Keratinocyte (primary cell): ENCODE data around the gene HMGCR. TPM values are rescaled to one million over a fixed set of nuclear protein-coding genes. Genes with fewer than 3 reads are reported as not detected.

Source experiments
- DNase-seq: peaks from one replicate; pipeline ENCODE4 v3.0.0-alpha.2; 2011; ENCODE audit warnings: low read depth, missing footprints, low spot score
- FAIRE-seq: peaks from 2 replicates; lab custom pipeline; 2011; peaks lifted over from hg19 to GRCh38; lab: Jason Lieb, UNC
- H2AFZ ChIP-seq: 2 replicates; pipeline ENCODE4 v1.6.0; 2012; ENCODE audit warnings: low read length, control low read depth, inconsistent platforms; ENCODE audit not compliant: control insufficient read depth
- H3K27ac ChIP-seq: 2 replicates; pipeline ENCODE4 v1.5.1; 2011; ENCODE audit warnings: low read length; ENCODE audit not compliant: control insufficient read depth, insufficient read depth
- H3K27me3 ChIP-seq: 3 replicates; pipeline ENCODE4 v1.6.0; 2011; ENCODE audit warnings: low read length; ENCODE audit not compliant: control insufficient read depth, insufficient read depth; ENCODE audit errors: extremely low read depth
- H3K36me3 ChIP-seq, 2 experiments: 2 replicates in 1 of 2; 3 replicates in 1 of 2; pipeline ENCODE4 v1.5.1; 2011; ENCODE audit warnings: low read length in 2 of 2, mild to moderate bottlenecking in 1 of 2; ENCODE audit not compliant: control insufficient read depth in 2 of 2, insufficient read depth in 2 of 2; ENCODE audit errors: extremely low read depth in 1 of 2
- H3K4me1 ChIP-seq: 3 replicates; pipeline ENCODE4 v1.5.1; 2011; ENCODE audit warnings: low read length; ENCODE audit not compliant: control insufficient read depth, insufficient read depth; ENCODE audit errors: extremely low read depth
- H3K4me2 ChIP-seq: 3 replicates; pipeline ENCODE4 v1.6.0; 2011; ENCODE audit warnings: low read depth, low read length; ENCODE audit not compliant: control insufficient read depth, insufficient read depth; ENCODE audit errors: extremely low read depth
- H3K4me3 ChIP-seq, 3 experiments: fragments of 200-600 bp in 1 of 3; sonication (generic) in 1 of 3; 2 replicates in 2 of 3; 3 replicates in 1 of 3; pipeline ENCODE4 v1.5.1; 2011 to 2016; ENCODE audit warnings: low read length in 3 of 3, mild to moderate bottlenecking in 3 of 3, control low read depth in 2 of 3, inconsistent platforms in 1 of 3, low read depth in 1 of 3, mixed read lengths in 1 of 3, mixed run types in 1 of 3, moderate library complexity in 1 of 3; ENCODE audit not compliant: control insufficient read depth in 2 of 3, insufficient read depth in 2 of 3; ENCODE audit errors: extremely low read depth in 1 of 3
- H3K79me2 ChIP-seq: 2 replicates; pipeline ENCODE4 v1.6.0; 2012; ENCODE audit warnings: low read length; ENCODE audit not compliant: control insufficient read depth, insufficient read depth
- H3K9ac ChIP-seq: 3 replicates; pipeline ENCODE4 v1.6.0; 2011; ENCODE audit warnings: low read length; ENCODE audit not compliant: control insufficient read depth, insufficient read depth; ENCODE audit errors: extremely low read depth
- H3K9me1 ChIP-seq: 3 replicates; pipeline ENCODE4 v1.6.0; 2011; ENCODE audit warnings: low read length; ENCODE audit not compliant: control insufficient read depth, insufficient read depth; ENCODE audit errors: extremely low read depth
- H3K9me3 ChIP-seq: 2 replicates; pipeline ENCODE4 v1.5.1; 2012; ENCODE audit warnings: low read depth, low read length; ENCODE audit not compliant: control insufficient read depth
- H4K20me1 ChIP-seq: 3 replicates; pipeline ENCODE4 v1.6.0; 2011; ENCODE audit warnings: low read length; ENCODE audit not compliant: control insufficient read depth, insufficient read depth; ENCODE audit errors: extremely low read depth
- CTCF ChIP-seq, 3 experiments: IDR thresholded peaks in 1 of 3; conservative IDR thresholded peaks in 1 of 3; optimal IDR thresholded peaks in 1 of 3; 2 replicates in 2 of 3; 3 replicates in 1 of 3; pipeline versions ENCODE3 to v1.5.1; 2011; ENCODE audit warnings: low read length in 3 of 3, mild to moderate bottlenecking in 3 of 3, moderate library complexity in 2 of 3, control low read depth in 1 of 3, inconsistent platforms in 1 of 3; ENCODE audit not compliant: insufficient read depth in 2 of 3; ENCODE audit errors: extremely low read depth in 1 of 3
- EZH2 ChIP-seq: IDR thresholded peaks from one replicate; pipeline ENCODE4 v1.6.1; 2012; ENCODE audit warnings: inconsistent platforms, mild to moderate bottlenecking, low read length, moderate library complexity
- dilution Hi-C: fragments of 300-500 bp; cut with MboI; formaldehyde crosslinking; loops from one replicate; pipeline ENCODE4 v1.7.0; 2020; ENCODE audit warnings: low sequenced_read_pairs; ENCODE audit not compliant: extremely low pct_ligation_motif_present
- polyA plus RNA-seq, 5 experiments: library from polyadenylated mRNA; depleted of rRNA in 3 of 5; stranded (reverse) in 3 of 5; stranded (forward) in 1 of 5; unstranded in 1 of 5; fragments of >200 nt; gene quantifications; 1 replicate in 1 of 5; 2 replicates in 3 of 5; 3 replicates in 1 of 5; pipeline versions ENCODE4 v1.2.1 to v1.2.3, GENCODE V29; 2011 to 2012; ENCODE audit warnings: missing spikeins in 2 of 5, low read depth in 1 of 5, low replicate concordance in 1 of 5

The HMGCR gene
- polyA plus RNA-seq, 1 donor (not counting 4 experiments of a cell fraction or from before 2014, with no cell fraction given), result 181 TPM

GRCh38 chr5:75364571-75365280 lies 27.7 kb downstream of the HMGCR start:
- Histone ChIP-seq H3K27me3 (no peaks in the 10 kb centered on the region), H3K9me3 (no peaks in the 10 kb centered on the region), H3K9ac (no peak overlapping the region), H3K9me1 (no peaks in the 10 kb centered on the region), H4K20me1 (no peaks in the 10 kb centered on the region), H3K4me2 (no peak overlapping the region), H3K4me3 (no peak overlapping the region), H2AFZ (no peak overlapping the region), H3K79me2 (no peaks in the 10 kb centered on the region), H3K36me3 (peaks cover 10 to 16% of the 10 kb centered on the region in 2 experiments), H3K27ac (no peak overlapping the region), H3K4me1 (peaks cover 6% of the 10 kb centered on the region)
- dilution Hi-C loops, result no loop called here
- TF ChIP-seq CTCF (optimal IDR thresholded peaks at IDR 0.05 in 1 of 3, IDR thresholded peaks at IDR 0.05 in 1 of 3, conservative IDR thresholded peaks at IDR 0.05 in 1 of 3; ENCODE audit: extremely low read depth in 1 of 3, insufficient read depth in 2 of 3, low read length in 3 of 3) (no peak), EZH2 (no peak)
- no peak for DNase-seq
- FAIRE-seq, result no peak

- H3K27me3 ChIP-seq, result no peaks in the 10 kb centered on the region
- DNase-seq, result no peak
Measured at GRCh38 chr5:75365740-75366139, 28.7 kb downstream of the HMGCR start.

More at GRCh38 chr5:75365740-75366139, 28.7 kb downstream of the HMGCR start:
- dilution Hi-C loops, result no loop called here
- Histone ChIP-seq H3K9me3 (no peaks in the 10 kb centered on the region), H3K4me2 (no peak overlapping the region), H3K4me1 (peaks cover 6% of the 10 kb centered on the region), H4K20me1 (no peaks in the 10 kb centered on the region), H3K27ac (no peak overlapping the region), H3K9me1 (no peaks in the 10 kb centered on the region), H3K9ac (no peak overlapping the region), H3K79me2 (no peaks in the 10 kb centered on the region), H3K4me3 (no peak overlapping the region), H2AFZ (no peak overlapping the region), H3K36me3 (peaks cover 7 to 11% of the 10 kb centered on the region in 2 experiments)
- peak; percentile 17 for FAIRE-seq
- TF ChIP-seq CTCF (optimal IDR thresholded peaks at IDR 0.05 in 1 of 3, IDR thresholded peaks at IDR 0.05 in 1 of 3, conservative IDR thresholded peaks at IDR 0.05 in 1 of 3; ENCODE audit: extremely low read depth in 1 of 3, insufficient read depth in 2 of 3, low read length in 3 of 3) (no peak), EZH2 (no peak)
